HG02571 (cell line): Measurements from ENCODE around the gene RPRD1B.
"Not testable (repeated sequence)": the region's sequence is repeated elsewhere in the genome, so short reads cannot be mapped to it uniquely, and the experiment has no call there.

Experiments
- ATAC-seq: cut with Tn5 transposase; IDR thresholded peaks from one replicate; pipeline ENCODE4 v1.9.1; 2021; ENCODE audit warnings: mild to moderate bottlenecking, moderate library complexity; ENCODE audit not compliant: unreplicated experiment

RPRD1B gene

GRCh38 chr20:38000293-38000692, 33.3 kb upstream of the RPRD1B start:
- no peak for ATAC-seq

- no peak for ATAC-seq
These were observed 32.2 kb upstream of the RPRD1B start for GRCh38 chr20:38001173-38001875.

GRCh38 chr20:38001981-38002380, 31.6 kb upstream of the RPRD1B start:
- no peak for ATAC-seq

GRCh38 chr20:38002422-38002821, 31.1 kb upstream of the RPRD1B start:
- no peak for ATAC-seq

GRCh38 chr20:38004416-38004815, 29.1 kb upstream of the RPRD1B start:
- no peak for ATAC-seq

GRCh38 chr20:38005903-38006302, 27.6 kb upstream of the RPRD1B start:
- ATAC-seq = no peak

- ATAC-seq = no peak
These were observed 26.0 kb upstream of the RPRD1B start for GRCh38 chr20:38007526-38007925.

GRCh38 chr20:38008233-38008944, 25.2 kb upstream of the RPRD1B start:
- no peak for ATAC-seq

GRCh38 chr20:38009416-38009815, 24.1 kb upstream of the RPRD1B start:
- not testable (repeated sequence) for ATAC-seq

GRCh38 chr20:38011696-38012095, 21.9 kb upstream of the RPRD1B start:
- ATAC-seq = no peak

GRCh38 chr20:38012332-38012731, 21.2 kb upstream of the RPRD1B start:
- ATAC-seq = no peak

GRCh38 chr20:38013887-38014286, 19.7 kb upstream of the RPRD1B start:
- ATAC-seq = no peak

GRCh38 chr20:38017959-38018358, 15.6 kb upstream of the RPRD1B start:
- ATAC-seq = no peak

GRCh38 chr20:38018385-38018784, 15.2 kb upstream of the RPRD1B start:
- ATAC-seq = no peak

- no peak for ATAC-seq
These were observed 12.3 kb upstream of the RPRD1B start for GRCh38 chr20:38021087-38021772.

GRCh38 chr20:38023181-38024001, 10.2 kb upstream of the RPRD1B start:
- ATAC-seq = no peak

GRCh38 chr20:38024496-38024895, 9.1 kb upstream of the RPRD1B start:
- ATAC-seq = no peak

GRCh38 chr20:38029453-38029852, 4.1 kb upstream of the RPRD1B start:
- ATAC-seq = no peak

GRCh38 chr20:38031957-38032356, 1.6 kb upstream of the RPRD1B start:
- no peak for ATAC-seq

GRCh38 chr20:38032585-38033329, 789 bp upstream of the RPRD1B start:
- peak; percentile 29 for ATAC-seq
